ENCODE data around the gene COX5B.

The COX5B gene

DNA sequence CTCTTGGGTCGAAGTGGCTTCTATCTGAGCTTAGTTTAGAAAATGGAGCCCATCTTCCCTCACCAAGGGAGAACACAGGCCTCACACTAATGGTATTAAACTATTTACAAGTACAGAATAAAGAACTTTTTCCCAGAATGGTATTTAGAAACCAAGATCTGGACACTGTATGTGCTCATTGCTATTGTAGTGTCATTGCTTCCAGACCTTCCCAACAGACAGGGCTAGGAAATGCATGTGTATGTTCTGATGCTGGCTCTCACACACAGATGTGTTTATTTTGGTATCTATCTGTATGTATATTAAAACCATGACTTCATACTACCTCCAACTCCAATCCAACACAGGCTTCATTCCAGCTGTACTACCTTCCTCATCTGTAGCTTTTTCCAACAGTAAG is 8.0 kb downstream of the COX5B start:
- in situ Hi-C loops (cut with HindIII; ENCODE audit: low sequenced_read_pairs) = no loop called here

DNA sequence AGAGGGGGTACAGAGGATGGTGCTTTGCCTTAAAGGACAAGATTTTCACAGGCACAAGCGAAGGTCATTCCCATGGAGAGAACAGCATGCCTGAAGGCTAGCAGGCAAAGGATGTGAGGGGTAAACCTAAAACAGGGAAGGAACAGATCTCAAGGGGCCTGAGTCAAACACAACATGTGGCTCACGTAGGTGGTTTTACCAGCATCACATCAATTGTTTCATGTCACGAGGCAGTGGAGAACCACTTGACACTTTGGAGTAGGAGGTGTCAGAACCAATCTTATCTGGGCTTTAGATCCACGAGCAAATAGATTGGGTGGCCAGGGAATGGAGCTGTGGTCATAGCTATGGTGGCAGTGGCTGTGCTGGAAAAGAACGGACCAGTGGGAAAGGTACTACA is 8.4 kb downstream of the COX5B start:
- in situ Hi-C loops (cut with HindIII; ENCODE audit: low sequenced_read_pairs) = no loop called here

- in situ Hi-C loops (cut with HindIII; ENCODE audit: low sequenced_read_pairs) = no loop called here
These were observed 8.9 kb downstream of the COX5B start for GRCh38 chr2:97654791-97655190.

DNA sequence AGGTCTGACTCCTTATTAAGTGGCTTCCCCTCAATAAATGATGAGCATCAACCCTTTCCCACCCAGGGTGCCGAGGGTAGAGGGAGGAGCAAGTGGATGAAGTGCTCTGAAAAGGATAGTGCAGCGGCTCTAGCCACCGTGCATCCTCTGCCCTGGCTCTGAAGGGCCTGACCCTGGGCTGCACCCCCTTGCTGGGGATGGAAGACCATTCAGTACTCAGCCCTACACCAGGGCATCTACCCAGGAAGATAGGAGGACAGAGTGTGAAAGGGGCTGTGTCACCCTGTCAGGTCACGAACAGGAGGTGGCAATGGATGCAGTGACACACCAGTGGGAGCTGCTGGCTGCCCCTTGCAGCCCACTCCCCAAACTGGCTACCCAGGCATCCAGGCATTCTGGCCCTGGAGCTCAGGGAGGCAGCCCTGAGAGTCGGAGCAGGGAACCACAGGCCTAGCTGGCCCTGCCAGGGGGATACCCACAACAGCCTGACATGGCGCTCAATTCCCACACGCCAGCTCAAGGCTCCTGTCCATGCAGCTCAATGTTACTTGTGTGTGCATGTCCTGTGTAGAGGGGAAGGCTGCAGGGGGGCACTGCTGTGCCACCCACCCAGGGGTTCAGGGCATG is 10.4 kb downstream of the COX5B start:
- in situ Hi-C loops (cut with HindIII; ENCODE audit: low sequenced_read_pairs) = no loop called here

- in situ Hi-C loops (cut with HindIII; ENCODE audit: low sequenced_read_pairs) = no loop called here
These were observed 11.2 kb downstream of the COX5B start for GRCh38 chr2:97656905-97657587.

- in situ Hi-C loops (cut with HindIII; ENCODE audit: low sequenced_read_pairs) = no loop called here
These were observed 12.3 kb downstream of the COX5B start for GRCh38 chr2:97657986-97658690.

GRCh38 chr2:97658691-97659157 is 12.9 kb downstream of the COX5B start:
- in situ Hi-C loops (cut with HindIII; ENCODE audit: low sequenced_read_pairs) = no loop called here

DNA sequence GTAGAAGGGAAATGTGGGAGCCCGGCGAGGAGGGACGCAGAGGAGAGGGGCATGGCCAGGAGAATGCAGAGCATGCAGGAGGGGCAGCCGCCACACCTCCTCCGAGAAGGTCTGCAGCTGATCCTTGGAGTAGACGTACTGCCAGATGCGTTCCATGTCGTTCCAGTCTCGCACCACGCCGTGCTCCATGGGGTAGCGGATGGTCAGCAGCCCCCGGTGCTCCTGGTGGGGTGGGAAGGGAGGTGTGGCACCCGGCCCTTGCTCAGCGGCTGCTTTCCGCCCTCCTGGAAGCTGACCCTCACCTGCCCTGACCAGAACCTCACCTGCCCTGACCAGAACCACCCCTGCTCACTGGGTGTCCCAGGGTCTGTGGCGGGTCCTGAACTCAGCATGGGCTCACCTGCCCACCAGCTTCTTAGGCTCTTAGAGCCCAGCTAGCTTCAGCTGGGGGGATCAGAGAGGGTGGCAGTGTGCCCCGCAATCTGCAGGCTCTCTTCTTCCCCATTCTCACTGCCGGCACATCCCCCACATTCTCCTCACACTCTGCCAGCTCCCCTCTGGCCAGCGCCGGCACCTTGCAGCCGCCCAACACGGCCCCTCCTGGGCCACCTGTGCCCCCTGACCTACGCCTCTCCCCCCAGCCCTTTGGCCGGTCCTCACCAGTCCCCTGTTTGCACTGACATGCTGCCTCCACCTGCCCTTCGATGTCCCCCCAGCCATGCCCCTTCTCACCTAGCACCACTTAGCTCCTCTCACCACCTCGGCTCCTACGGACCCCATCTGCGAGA is 13.6 kb downstream of the COX5B start:
- in situ Hi-C loops (cut with HindIII; ENCODE audit: low sequenced_read_pairs) = no loop called here

GRCh38 chr2:97660044-97660774 is 14.3 kb downstream of the COX5B start:
- in situ Hi-C loops (cut with HindIII; ENCODE audit: low sequenced_read_pairs) = no loop called here

DNA sequence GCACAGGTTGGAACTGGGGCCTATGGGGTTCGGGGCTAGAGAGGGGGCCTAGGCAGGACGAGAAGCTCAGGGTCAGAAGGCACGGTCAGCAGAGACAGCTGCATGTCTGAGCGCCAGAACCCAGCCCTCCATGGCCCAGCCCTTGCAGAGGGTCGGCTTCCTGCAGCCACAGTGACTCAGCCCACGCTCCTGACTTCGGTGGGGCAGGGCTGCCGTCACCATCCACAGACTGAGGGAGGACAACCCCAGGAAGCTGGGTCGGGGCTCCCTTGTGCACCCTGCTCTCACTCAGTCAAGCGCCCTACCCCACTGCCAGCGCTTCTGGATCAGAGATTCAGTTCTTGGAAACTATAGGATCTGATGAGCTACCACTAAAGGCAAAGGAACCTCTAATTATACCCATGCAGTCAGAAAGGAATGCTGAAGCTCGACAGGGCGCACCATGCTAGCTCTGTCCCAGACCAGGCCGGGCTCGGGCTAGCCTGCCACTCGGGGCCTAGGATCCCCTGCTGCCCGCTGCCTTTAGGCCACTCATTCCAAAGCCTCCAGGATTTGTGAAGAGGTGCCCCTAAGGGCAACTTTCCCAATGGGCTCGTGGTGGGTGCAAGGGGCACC is 15.0 kb downstream of the COX5B start:
- in situ Hi-C loops (cut with HindIII; ENCODE audit: low sequenced_read_pairs) = no loop called here

GRCh38 chr2:97661927-97662326 is 16.1 kb downstream of the COX5B start:
- in situ Hi-C loops (cut with HindIII; ENCODE audit: low sequenced_read_pairs) = no loop called here

GRCh38 chr2:97662386-97662894 is 16.6 kb downstream of the COX5B start:
- in situ Hi-C loops (cut with HindIII; ENCODE audit: low sequenced_read_pairs) = no loop called here

DNA sequence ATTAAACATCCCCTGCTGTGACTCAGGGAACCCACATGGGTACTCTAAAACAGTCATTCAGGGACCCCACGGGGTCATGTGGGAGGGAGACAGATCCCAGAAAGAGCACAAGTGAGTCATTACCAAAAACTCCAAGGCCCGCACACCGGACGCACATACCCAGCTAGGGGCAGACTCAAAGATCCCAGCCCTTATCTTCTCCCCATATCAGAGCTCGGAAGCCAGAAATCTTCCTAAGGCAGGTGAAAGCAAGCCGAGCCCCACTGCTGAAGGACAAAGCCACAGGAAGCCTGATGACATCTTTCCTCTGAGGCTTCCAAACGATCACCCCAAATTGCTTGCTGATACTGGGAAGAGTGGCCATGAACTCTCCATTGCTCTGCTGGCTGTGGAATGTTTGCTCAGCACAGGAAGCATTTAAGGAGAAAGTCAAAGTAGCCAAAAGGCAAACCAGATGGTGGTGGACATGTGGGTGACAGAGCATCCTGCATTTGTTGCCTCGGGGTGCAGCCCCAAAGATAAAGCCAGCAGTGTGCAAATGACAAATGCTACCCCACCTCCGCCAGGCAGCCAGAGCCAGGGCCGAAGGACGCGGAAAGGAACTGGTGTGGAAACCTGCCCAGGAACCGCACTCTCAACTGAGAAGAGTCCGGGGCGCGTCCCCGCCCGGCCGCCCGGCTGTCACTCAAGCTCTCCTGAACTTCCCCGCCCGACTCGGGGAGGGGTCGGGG is 17.2 kb downstream of the COX5B start:
- in situ Hi-C loops (cut with HindIII; ENCODE audit: low sequenced_read_pairs) = no loop called here

DNA sequence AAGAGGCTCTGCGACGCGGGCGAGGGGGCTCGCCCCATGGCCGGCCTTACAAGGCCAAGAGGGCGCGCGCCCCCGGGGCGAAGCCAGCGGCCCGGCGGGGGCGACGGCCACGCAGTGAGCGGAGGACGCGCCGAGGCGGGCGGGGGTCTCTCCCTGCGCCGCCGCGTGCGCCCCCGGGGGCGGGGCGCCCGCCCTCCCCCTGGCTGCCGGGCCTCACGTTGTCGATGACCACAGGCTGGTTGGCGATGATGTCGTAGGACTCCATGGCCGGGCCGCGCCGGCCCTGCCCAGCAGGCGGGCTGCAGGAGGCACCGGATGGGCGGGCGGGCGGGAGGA is 17.7 kb downstream of the COX5B start:
- in situ Hi-C loops (cut with HindIII; ENCODE audit: low sequenced_read_pairs) = no loop called here

DNA sequence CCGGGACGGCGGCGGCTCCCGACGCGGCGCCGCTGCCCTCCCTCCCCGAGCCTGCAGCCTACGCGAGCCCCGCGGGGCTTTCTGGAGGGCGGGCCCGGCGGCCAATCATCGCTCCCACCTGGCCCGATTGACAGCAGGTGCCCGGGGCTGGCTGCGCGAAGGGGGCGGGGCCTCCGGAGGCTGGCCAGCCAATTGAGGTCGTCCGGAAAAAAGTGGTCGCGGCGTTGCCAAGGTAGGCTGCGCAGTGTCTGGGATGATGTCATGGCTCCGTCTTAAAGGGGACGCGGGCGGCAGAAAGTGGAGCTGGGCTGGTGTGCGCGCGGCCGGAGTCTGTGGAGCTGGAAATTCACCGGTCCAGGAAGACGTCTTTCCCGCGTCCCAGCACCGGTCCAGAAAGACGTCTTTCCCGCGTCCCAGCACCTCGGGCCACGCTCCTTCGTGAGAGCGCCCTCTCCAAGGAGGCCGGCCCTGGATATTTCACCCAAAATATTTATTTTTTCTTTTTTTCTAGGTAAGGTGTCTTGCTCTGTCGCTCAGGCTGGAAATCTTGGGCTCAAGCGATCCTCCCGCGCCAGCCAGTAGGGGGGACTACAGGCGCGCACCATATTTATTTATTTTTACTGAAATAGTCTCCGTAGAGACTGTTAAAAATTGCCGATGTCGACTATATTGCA is 18.2 kb downstream of the COX5B start, which contains the start of gene ACTR1B:
Gene ACTR1B, minus strand, starts transcription at position 83 of the 674 bp plus-strand sequence. CDS start 154 bp downstream, outside the sequence.
- in situ Hi-C loops (cut with HindIII; ENCODE audit: low sequenced_read_pairs) = no loop called here

DNA sequence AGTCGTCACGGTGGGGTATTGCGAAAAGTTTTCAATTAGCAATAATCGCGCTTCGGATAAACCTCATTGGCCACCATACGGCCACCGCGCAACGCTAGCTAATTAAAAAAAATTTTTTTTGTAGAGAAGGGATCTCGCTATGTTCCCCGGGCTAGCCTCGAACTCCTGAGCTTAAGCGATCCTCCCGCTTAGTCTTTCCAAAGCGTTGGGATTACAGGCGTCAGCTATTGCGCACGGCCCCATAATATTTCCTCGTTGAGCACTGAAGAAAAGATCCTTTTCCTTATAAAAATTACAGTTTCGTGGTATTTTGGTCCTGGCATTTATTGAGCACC is 18.7 kb downstream of the COX5B start:
- in situ Hi-C loops (cut with HindIII; ENCODE audit: low sequenced_read_pairs) = no loop called here

- in situ Hi-C loops (cut with HindIII; ENCODE audit: low sequenced_read_pairs) = no loop called here
These were observed 23.6 kb downstream of the COX5B start, which contains the start of gene C2orf92 for GRCh38 chr2:97669448-97669847. TSS of gene C2orf92 (plus strand) at chr2:97669713. CDS start at chr2:97669789, 76 bp downstream.

DNA sequence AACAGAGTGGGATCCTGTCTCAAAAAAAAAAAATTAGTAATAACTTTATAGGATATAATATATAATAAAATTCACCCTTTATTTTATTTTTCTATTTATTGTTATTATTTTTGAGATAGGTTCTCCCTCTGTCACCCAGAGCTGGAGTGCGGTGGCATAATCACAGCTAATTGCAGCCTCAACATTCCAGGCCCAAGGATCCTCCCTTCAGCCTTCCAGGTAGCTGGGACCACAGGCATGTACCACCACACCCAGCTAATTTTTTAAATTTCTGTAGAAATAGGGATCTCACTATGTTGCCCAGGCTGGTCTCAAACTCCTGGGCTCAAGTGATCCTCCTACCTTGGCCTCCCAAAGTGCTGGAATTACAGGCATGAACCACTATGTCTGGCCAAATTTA is 24.6 kb downstream of the COX5B start:
- in situ Hi-C loops (cut with HindIII; ENCODE audit: low sequenced_read_pairs) = no loop called here

DNA sequence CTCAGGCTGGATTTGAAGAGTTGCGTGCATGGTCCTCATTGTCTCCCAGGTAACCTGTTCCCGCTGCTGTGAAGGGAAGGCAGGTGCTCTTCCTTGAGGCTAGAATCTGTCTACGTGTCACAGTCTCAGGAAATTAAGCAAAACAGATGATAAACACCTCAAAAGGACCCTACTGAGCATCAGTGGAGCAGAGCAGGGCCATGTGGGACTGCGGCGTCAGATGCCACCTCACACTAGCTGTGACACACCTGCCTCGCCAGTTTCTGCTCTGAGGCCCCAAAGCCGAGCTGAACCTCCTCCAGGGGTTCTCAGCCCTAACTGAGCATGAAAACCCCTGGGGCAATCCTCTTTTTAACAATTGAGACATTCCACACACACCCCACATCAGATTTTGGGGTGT is 25.7 kb downstream of the COX5B start:
- in situ Hi-C loops (cut with HindIII; ENCODE audit: low sequenced_read_pairs) = no loop called here

Data from endothelial cell of hepatic sinusoid (primary cell).